NCI-H2171 (cell line): ENCODE data around the gene RALGAPA2.
A peak's percentile ranks its signal among the peaks of the same experiment; 100 is the strongest.

Experiments used
- DNase-seq: peaks from one replicate; lab custom pipeline; 2025; lab: John Stamatoyannopoulos, UW

Gene RALGAPA2

DNA sequence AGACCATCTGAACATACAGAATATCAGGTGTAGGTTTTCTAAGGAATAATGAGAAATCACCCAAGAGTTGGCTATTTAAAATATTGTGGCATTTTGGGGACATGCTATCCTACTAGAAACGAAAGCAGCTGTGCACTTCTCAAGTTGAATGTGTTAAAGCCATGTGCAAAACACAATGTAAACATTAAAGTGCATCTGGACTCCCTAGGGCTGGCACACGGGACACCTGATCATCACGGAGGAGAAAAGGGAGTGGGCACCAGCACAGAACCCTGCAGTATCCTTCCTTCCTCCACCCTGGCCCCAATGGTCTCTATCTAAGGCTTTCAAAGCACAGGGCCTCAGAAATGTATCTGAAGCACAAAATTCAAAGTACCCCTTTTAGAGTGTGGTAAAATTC lies 250.3 kb downstream of the RALGAPA2 start:
- DNase-seq: peak; percentile 47

- peak; percentile 98 for DNase-seq
These were observed 250.9 kb downstream of the RALGAPA2 start for GRCh38 chr20:20461551-20461950.

DNA sequence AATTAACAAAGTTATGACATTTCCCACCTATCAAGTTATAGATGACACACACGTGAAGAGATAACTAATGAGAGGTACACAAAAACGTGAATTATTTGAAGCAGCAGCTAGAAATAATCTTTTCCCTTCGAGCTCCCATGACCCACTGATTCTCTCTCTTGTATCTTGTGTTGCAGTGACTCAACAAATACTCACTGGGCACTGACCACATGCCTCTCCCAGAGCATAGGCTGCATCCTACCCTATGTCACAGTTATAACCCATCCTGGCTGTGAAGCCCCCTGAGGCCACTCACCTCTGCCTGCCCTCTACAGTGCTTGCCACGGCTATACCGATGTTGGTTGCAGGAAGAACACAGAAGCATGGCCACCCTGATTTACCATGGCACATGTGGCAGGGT lies 252.7 kb downstream of the RALGAPA2 start:
- DNase-seq: no peak

DNA sequence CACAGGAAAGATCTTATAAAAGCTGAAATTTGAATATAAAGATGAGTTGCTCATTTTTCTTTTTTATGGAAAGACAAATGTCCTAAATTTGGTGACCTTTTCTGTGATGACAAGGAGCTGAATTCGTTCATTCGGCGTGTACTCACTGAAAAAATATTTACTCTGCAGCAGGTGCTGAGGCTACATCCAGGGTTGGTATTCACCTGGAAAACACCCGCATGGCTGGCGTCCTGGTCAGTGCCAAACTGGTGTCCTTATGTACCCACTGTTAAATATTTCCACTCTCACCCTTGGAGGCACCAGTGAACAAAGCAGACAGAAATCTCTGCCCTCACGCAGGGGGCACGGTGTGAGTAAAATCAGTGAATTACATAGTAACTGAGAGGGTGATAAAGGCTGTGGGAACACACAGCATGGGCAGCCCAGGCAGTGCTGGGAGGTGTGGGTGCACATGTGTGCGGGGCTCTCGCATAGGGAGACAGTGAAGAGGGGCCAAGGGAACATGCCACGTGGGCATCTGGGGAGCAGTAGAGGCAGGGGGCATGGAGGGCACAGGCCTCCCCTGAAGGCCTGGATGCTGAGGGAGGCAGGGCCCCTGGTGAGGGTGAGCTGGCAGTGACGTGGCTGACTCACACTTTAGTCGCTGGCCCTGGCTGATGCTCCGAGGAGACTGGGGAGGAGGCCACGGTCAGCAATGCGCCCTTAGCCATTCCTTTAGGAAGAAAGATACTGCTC lies 254.9 kb downstream of the RALGAPA2 start:
- no peak for DNase-seq

- no peak for DNase-seq
These were observed 255.7 kb downstream of the RALGAPA2 start for GRCh38 chr20:20456741-20457140.

GRCh38 chr20:20455926-20456325 lies 256.5 kb downstream of the RALGAPA2 start:
- no peak for DNase-seq

GRCh38 chr20:20454850-20455627 lies 257.4 kb downstream of the RALGAPA2 start:
- DNase-seq: peak; percentile 84

- no peak for DNase-seq
These were observed 258.1 kb downstream of the RALGAPA2 start for GRCh38 chr20:20454367-20454766.

- peak; percentile 99 for DNase-seq
These were observed 260.2 kb downstream of the RALGAPA2 start for GRCh38 chr20:20452254-20452676.

- no peak for DNase-seq
These were observed 261.9 kb downstream of the RALGAPA2 start for GRCh38 chr20:20450521-20450920.

DNA sequence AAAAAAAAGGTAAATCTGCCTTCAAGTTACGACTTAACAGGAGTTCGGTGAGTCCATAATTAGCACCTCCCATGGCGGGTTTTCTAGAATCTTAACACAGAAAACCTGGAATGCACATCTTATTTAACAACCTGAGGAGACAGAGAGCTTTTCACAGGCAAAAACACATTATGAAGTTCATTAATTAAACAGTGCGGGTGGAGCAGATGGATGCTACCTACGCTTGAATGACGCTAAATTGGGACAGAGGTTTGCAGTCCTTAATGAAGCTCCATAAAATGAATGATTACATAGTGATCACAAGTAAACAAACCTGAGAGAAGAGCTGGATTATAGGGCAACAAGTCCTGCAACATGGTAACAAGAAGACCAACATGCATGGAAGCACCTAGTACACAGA lies 263.6 kb downstream of the RALGAPA2 start:
- peak; percentile 77 for DNase-seq

- peak; percentile 53 for DNase-seq
These were observed 265.2 kb downstream of the RALGAPA2 start for GRCh38 chr20:20447196-20447595.

- no peak for DNase-seq
These were observed 265.9 kb downstream of the RALGAPA2 start for GRCh38 chr20:20446425-20447015.

DNA sequence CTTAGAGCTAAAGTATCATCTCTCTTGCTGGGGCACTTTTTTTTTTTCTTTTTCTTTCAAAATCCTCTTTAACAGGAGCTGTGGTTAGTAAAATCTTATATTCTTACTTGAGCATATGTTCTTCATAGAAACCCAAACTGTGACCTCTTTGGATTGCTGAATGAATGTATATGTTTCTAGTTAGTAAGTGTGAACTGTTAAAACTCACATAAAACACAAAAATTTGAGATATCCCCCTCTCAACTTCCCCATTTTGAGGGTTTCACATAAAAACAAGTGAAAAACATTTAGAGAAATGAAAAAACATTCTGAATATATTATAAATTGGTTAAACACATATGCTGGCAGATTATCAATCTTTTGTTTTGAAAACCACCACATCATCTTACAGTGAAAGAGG lies 266.4 kb downstream of the RALGAPA2 start:
- no peak for DNase-seq

- no peak for DNase-seq
These were observed 268.9 kb downstream of the RALGAPA2 start for GRCh38 chr20:20443504-20443903.

DNA sequence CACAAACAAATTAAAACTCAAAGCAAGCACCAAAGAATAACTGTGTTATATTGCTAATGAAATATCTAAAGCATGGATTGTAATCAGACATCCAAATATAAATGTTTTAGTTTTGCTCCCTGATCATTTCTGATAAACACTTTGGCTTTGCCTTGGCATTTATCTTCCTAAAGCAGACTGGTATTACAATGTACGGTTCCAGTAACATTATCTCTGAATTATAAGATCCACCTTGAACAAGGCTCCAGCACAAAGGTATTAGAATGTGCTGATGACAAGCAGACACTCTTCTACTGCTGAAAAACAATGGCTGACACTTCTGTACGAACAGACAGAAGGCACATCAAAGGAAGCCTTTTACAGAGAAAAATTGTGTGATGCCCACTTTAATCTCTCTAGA lies 270.0 kb downstream of the RALGAPA2 start:
- no peak for DNase-seq

DNA sequence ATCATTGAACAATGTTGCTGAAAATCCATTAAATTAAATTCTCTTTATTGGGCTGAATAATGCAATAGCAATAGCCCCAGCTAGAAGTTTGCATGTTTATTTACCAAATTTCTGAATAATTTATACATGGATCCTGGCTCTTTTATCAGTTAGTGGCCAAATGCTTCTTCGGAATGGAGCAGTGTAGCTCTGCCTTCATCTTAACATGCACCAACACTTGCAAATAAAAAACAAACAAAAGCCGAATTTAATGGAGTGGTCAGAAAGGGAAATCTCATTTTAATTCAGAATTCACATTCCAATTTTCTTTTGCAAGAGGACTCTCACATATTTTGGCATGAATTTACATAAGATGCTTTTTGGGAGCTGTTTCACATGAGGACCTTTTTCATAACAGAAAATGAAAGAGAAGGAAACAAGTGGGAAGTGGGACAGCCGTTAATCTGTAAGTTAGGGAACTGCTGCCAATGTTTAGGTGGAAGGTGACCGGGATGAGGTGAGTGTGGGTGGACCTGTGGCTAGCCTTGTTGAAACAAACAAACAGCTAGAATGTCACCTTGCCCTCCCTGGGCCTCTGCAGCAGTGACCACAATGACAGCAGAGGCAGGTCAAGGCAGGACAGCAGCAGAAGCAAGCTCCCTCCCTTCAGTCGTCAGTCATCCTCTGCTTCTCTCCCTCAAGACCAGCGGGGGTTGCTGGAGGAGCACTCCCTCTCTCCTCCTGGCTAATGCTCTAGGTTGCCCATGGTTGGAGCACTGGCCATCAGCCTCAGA lies 271.4 kb downstream of the RALGAPA2 start:
- no peak for DNase-seq

DNA sequence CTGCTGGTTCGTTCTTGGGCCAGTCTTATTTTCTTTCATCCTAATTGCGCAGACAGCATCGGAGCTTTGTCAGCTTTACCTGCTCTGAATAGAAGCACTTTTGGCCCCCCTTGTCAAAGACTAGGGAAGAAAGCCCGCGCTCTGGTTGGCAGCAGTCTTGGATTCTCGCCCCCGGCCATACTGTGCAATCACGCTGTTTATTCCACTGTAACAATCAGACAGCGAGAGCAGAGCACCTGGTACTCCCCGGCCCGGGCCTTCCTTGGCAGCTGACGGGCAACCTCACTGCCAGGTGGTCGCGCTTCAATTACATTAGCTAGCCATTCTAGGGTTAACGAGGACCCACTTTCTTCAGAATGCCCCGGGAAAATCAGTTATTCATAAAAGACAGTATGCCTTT lies 272.0 kb downstream of the RALGAPA2 start:
- DNase-seq: peak; percentile 92

GRCh38 chr20:20439602-20440190 lies 272.7 kb downstream of the RALGAPA2 start:
- no peak for DNase-seq

- DNase-seq: no peak
These were observed 275.1 kb downstream of the RALGAPA2 start for GRCh38 chr20:20437314-20437713.

- DNase-seq: no peak
These were observed 275.8 kb downstream of the RALGAPA2 start for GRCh38 chr20:20436689-20437088.

GRCh38 chr20:20435453-20435852 lies 277.0 kb downstream of the RALGAPA2 start:
- no peak for DNase-seq
